NCI-H748 (cell line): Measurements from ENCODE around the gene KRT36.

Experiments
- DNase-seq: peaks from one replicate; lab custom pipeline; 2025; ENCODE audit not compliant: unreplicated experiment; lab: John Stamatoyannopoulos, UW

KRT36 gene

GRCh38 chr17:41504246-41504977, 14.7 kb upstream of the KRT36 start:
- no peak for DNase-seq

DNA sequence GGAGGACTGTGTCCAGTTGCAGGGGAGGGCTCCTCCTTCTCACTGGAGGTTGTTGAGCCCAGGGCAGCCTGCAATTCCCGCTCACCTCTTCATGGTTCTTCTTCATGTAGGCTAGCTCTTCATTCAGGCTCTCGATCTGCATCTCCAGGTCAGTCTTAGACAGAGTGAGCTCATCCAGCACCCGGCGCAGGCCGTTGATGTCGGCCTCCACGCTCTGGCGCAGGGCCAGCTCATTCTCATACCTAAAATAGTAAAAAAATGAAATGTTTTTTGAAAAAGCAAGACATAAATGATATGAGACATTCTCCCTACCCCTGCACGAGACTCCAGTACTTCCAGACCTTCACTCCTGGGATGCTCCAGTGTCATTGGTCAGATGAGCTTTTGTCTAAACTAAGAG, 13.5 kb upstream of the KRT36 start:
- no peak for DNase-seq

- DNase-seq: no peak
Measured at GRCh38 chr17:41500131-41500911, 10.6 kb upstream of the KRT36 start.

- DNase-seq: no peak
Measured at GRCh38 chr17:41499714-41500113, 10.0 kb upstream of the KRT36 start.

- no peak for DNase-seq
Measured at GRCh38 chr17:41498276-41498675, 8.6 kb upstream of the KRT36 start.

DNA sequence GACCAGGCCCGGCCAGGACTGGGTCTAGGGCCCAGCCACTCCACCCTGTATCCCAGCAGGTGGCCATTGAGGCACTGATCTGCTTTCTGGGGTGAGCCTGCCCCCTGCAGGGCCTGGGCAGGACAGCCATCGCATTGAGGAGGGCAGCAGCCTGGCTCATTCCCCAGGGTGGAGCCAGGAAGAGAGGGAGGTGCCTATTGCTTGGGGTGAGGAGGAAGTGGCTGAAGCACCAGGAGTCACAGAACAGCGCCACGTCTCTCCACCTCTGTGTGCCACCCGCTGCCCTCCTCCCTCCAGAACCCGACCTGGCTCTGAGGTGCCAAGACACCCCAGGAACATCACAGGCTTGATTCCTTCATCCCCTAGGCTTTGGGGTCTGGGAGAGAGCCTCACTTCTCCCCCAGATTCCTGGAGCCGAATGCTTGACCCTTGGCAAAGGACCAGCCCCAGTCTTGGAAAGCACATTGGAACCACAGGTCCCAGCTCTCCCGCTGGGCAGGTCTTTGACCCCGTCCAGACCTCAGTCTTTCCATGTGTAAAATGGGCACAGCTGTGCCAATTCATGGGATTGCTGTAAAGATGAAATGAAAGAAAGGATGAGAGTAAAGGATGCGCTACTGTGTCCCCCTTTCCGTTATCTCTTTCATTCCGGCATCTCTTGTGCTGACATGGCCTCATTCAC, 7.2 kb upstream of the KRT36 start:
- DNase-seq: peak; percentile 56

- DNase-seq: no peak
Measured at GRCh38 chr17:41494524-41494923, 4.8 kb upstream of the KRT36 start.

DNA sequence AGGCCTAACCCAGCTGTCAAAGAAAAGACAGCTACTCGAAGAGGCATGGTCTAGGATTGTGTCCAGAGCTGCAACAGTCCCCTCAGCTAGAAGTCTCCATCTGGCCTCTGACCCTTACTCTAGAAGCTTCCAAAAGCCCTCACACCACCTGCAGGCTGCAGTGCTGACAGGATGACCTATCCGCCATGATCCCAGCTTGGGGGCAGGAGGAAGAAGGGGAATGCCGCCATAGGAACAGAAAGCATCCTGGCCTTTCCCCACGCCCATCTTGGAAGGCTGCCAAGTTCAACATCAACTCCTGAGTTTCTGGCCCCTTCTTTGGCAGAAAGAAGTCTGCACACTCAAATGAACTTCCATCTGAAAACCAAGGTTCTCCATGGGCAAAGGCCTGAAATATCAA, 3.1 kb upstream of the KRT36 start:
- DNase-seq: peak; percentile 85

DNA sequence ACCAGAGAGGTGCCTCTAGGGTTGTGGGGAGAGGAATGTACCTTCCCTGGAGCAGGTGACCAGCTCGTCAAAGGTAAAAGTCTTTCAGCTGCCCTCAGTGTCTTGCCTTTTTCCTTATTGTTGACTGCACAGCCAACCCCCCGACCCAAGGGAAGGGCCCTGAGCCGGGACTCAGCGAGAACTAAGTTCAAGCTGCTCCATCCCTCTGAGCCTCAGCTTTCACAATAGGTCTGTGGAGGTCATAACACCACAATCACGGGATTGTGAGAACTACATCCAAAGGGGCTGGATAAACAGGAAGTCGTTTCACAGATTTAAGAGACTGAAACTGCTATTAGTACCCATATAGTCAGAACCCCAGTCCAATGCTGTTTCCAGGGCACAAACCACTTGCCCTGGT, 2.6 kb upstream of the KRT36 start:
- no peak for DNase-seq

DNA sequence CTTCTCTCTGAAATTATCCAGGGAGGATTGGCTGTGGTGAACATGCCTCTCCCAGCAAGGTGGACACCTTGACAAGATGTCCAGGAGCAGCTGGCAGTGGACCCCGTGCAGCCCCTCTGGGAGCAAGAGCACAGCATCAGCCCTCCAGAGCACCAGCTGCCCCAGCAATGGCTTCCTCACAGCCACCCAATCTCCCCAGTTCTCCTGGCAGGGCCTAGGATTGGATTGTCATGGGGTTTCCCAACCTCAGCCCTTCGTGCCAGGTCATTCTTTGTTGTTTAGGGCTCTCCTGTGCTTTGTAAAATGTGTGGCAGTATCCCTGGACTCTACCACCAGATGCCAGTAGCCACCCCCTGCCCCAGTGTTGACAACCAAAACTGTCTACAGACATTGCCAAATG, 1.8 kb upstream of the KRT36 start:
- no peak for DNase-seq

GRCh38 chr17:41490000-41490990, 585 bp upstream of the KRT36 start:
- no peak for DNase-seq

DNA sequence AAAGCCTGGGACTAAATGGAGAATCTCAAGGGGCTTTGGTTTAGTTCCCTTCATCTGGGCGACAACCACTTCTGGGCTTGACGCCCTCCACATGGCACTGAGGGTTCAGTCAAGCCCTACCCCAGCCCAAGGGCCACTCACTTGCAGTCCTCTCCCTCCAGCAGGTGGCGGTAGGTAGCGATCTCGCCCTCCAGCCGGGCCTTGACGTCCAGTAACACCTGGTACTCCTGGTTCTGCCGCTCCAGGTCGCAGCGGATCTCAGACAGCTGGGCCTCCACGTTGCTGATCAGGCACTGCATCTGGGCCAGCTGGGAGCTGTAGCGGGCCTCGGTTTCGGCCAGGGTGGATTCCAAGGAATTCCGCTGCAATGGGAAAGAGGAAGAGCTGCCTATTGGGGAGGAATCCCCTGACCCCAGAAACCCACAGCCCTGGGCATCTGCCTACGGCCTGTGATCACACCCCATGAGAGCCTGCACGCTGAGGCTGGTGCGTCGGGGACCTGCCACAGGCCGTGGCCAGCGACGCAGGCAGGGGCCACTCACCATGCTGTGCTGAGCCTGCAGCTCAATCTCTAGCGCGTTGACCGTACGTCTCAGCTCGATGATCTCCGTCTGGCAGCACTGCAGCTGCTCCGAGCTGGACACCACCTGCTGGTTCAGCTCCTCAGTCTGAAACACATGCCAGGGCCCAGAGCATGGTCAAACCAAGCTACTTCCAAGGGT, 2.7 kb downstream of the KRT36 start:
- DNase-seq: no peak

DNA sequence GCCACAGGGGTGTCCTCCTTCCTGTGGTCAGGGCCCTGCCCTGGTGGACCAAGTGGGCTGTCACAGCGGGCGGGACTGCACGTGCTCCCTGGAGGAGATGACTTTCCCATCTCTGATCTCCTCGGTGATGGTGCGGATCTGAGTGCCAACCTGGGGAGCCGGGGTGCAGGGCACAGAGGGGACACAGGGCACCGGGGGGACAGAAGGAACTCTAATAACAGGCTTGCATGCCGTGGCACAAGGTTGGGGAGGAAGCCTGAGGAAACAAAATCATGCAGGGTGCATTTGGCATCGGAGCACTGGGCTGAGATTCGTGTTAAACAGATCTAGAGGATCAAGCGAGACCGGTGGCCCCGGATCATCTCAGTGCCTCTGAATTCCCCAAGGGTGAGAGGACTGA, 3.4 kb downstream of the KRT36 start:
- DNase-seq: no peak

DNA sequence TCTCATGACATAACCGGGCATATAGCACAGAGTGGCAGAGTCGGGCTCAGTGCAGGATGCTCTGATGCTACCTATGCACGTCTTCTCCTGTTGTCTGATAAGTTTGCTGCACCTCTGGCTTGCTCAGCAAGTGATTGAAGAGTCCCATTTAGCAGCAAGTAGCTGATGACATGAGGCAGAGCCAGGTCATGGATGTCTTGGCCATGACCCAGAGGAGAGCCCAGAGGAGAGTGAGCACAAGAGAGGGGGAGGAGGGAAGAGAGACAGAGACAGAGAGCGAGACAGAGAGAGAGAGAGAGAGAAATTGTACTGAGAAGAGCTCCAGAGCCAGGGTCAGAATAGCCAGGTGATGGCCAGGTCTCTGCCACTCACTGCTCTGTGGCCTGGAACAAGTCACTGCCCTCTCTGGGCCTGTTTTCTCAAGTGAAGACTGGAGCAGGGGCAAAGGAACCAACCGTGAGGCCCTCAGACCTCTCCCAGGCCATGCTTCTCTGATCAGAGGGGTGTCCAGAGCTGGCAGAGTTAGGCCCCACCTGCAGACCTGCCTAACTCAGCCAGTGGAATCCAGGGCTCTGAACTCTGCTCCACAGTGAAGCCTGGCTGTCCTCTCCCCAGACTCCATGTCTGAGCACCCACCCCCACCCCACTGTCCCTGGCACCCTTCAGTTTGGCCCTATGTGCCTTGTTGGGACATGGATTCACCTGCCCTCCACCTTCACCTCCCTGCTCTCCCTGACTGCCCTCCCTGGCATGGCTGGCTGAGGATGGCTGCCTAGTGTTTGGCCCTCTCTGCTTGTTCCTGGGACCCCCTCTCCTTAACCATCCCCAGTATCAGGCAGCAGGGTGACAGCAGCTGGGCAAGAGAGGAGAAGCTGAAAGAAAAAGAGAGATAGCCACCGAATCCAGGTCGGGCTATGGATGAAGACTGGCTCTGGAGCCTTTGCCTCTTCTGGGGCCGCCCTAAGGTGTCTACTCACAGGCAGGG, 4.5 kb downstream of the KRT36 start:
- DNase-seq: no peak

GRCh38 chr17:41483991-41484826, 5.5 kb downstream of the KRT36 start:
- no peak for DNase-seq

- no peak for DNase-seq
Measured at GRCh38 chr17:41483531-41483930, 6.2 kb downstream of the KRT36 start.

- no peak for DNase-seq
Measured at GRCh38 chr17:41481036-41481435, 8.7 kb downstream of the KRT36 start, which contains the start of gene KRT35. Gene KRT35 (minus strand): TSS chr17:41481151. CDS start chr17:41481097, 54 bp downstream.

GRCh38 chr17:41480581-41480980, 9.1 kb downstream of the KRT36 start:
- DNase-seq: no peak
